ENCODE results near the gene P2RY8. TPM values are rescaled to one million over a fixed set of nuclear protein-coding genes. Genes with fewer than 3 reads are reported as not detected.
A peak's percentile ranks its signal among the peaks of the same experiment; 100 is the strongest.

Gene P2RY8
- total and polyA plus RNA-seq, 10 of the 15 experiments (the other 5 are each of a cell fraction or from before 2014, with no cell fraction given): 2.0 to 64.4 (median 36.5) TPM

DNA sequence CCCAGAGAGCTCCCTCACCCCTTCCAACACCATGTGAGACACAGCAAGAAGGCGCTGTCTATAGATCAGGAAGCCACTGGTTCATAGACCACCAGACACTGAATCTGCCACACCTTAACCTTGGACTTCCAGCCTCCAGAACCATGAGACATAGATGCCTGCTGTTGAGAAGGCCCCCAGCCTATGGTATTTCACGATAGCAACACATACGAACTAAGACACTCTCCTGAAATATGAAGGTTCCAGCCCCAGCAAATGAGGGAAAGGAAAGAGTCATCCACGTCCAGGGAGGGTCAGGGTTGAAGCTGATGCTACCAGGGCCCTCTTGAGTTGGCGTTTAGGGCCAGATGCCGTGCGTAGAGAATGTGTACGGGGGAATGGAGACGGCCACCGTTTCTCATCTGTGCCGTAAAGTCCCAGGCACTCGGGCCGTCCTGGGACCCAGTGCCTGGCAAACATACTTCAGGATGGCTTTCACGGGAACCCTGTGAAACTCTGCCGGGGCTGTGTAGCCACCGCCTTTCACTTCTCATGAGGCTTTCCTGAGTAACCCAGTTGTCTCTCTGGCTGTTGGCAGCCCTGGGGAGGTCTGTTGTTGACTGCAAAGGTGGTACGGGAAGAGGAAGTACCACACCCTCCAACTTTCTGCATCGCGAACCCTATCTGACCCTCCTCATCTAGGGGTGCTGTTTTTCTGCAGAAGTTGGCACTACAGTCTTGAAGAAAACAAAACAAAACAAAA is 17.7 kb upstream of the P2RY8 start:
- intact Hi-C loops (cut with micrococcal nuclease; ENCODE audit: unreplicated experiment): no loop called here
- no peak for FAIRE-seq

DNA sequence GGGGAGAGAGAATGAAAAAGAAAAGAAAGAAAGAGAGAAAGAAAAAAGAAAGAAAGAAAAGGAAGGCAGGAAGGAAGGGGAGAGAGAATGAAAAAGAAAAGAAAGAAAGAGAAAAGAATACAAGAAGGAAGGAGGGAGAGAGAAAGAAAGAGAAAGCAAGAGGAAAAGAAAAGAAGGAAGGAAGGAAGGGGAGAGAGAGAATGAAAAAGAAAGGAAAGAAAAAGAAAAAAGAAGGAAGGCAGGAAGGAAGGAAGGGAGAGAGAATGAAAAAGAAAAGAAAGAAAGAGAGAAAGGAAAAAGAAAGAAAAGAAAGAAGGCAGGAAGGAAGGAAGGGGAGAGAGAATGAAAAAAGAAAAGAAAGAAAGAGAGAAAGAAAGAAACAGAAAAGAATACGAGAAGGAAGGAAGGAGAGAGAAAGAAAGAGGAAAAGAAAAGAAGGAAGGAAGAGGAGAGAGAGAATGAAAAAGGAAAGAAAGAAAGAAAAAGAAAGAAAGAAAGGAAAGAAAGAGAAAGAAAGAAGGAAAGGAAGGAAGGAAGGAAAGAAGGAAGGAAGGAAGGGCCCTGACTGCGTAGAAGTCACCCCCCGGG is 15.1 kb upstream of the P2RY8 start:
- Histone ChIP-seq H3K27ac (ENCODE audit: control insufficient read depth, insufficient read depth) (no peak overlapping the region), H3K4me1 (ENCODE audit: control insufficient read depth, insufficient read depth, low read length) (peaks cover 7% of the 10 kb centered on the region), H3K4me3 (no peak overlapping the region), H3K9ac (ENCODE audit: control insufficient read depth, insufficient read depth, low read length) (no peak overlapping the region), H3K4me2 (ENCODE audit: control insufficient read depth, insufficient read depth) (no peak overlapping the region), H3K36me3 (ENCODE audit: control insufficient read depth in 2 of 2, insufficient read depth in 2 of 2, low read length in 1 of 2) (no peaks in the 10 kb centered on the region), H4K20me1 (ENCODE audit: control insufficient read depth, insufficient read depth) (no peaks in the 10 kb centered on the region), H3K27me3 (replicated peaks in 1 of 2; ENCODE audit: control insufficient read depth in 2 of 2, insufficient read depth in 2 of 2, low read length in 1 of 2) (no peaks in the 10 kb centered on the region), H3K9me3 (replicated peaks; ENCODE audit: control insufficient read depth, insufficient read depth, low read length) (peaks cover 6% of the 10 kb centered on the region; the same call in 1 of the 3 replicates), H2AFZ (ENCODE audit: control insufficient read depth, low read depth, low read length) (no peak overlapping the region), H3K79me2 (ENCODE audit: control insufficient read depth, insufficient read depth, low read length) (no peaks in the 10 kb centered on the region)
- no TSS peak for BruUV-seq (replicated peaks)
- ChIA-PET POLR2A (no interaction called here), SMC1A (ENCODE audit: uncharacterized antibody, unreplicated experiment) (no interaction called here), CTCF (no interaction called here), RAD21 (ENCODE audit: unreplicated experiment) (no interaction called here)
- intact Hi-C loops (cut with micrococcal nuclease; ENCODE audit: unreplicated experiment) (no loop called here), in situ Hi-C loops (cut with MboI) (no loop called here)
- TF ChIP-seq BCL11A (IDR thresholded peaks at IDR 0.05; ENCODE audit: low read depth, low read length) (no peak), CBX5 (IDR thresholded peaks at IDR 0.05; ENCODE audit: low read depth) (no peak)
- WGBS (ENCODE audit: insufficient coverage, insufficient replicate concordance, low lambda C conversion rate, missing lambda C conversion rate): 26% methylated on average over 3 of the region's 3 CpGs
- FAIRE-seq: no peak
- no peak for DNase-seq (ENCODE audit: low read depth, low spot score)
- no peak for ATAC-seq

More for the DNA sequence above, 17.7 kb upstream of the P2RY8 start:
- peak overlapping the region; percentile 37 for H2AFZ ChIP-seq (ENCODE audit: control insufficient read depth, low read depth, low read length)
- ChIA-PET CTCF (no interaction called here), SMC1A (ENCODE audit: uncharacterized antibody, unreplicated experiment) (no interaction called here), RAD21 (ENCODE audit: unreplicated experiment) (no interaction called here), POLR2A (no interaction called here)
- no peak overlapping the region; the same call in 1 of the 2 replicates for H3K9ac ChIP-seq (ENCODE audit: control insufficient read depth, insufficient read depth, low read length)
- H3K9me3 ChIP-seq (replicated peaks; ENCODE audit: control insufficient read depth, insufficient read depth, low read length): peaks cover 3% of the 10 kb centered on the region; the same call in 1 of the 3 replicates
- H3K36me3 ChIP-seq (ENCODE audit: control insufficient read depth in 2 of 2, insufficient read depth in 2 of 2, low read length in 1 of 2): no peaks in the 10 kb centered on the region
- no TSS peak for BruUV-seq (replicated peaks)
- ATAC-seq (peak; percentile 86), DNase-seq (ENCODE audit: low read depth, low spot score) (no peak)
- H3K79me2 ChIP-seq (ENCODE audit: control insufficient read depth, insufficient read depth, low read length): no peaks in the 10 kb centered on the region
- peak overlapping the region; percentile 68 for H3K4me2 ChIP-seq (ENCODE audit: control insufficient read depth, insufficient read depth)
- in situ Hi-C loops (cut with MboI): no loop called here
- peaks cover 7% of the 10 kb centered on the region for H3K4me1 ChIP-seq (ENCODE audit: control insufficient read depth, insufficient read depth, low read length)
- no peaks in the 10 kb centered on the region for H4K20me1 ChIP-seq (ENCODE audit: control insufficient read depth, insufficient read depth)
- TF ChIP-seq SPI1 (IDR thresholded peaks at IDR 0.05; ENCODE audit: borderline replicate concordance, insufficient read depth, low read depth, low read length) (0 out of 2 replicates have a peak, but pooled peaks have one; percentile 20), ZNF622 (IDR thresholded peaks at IDR 0.05) (no peak)
- 6% methylated on average over 19 of the region's 19 CpGs for WGBS (ENCODE audit: insufficient coverage, insufficient replicate concordance, low lambda C conversion rate, missing lambda C conversion rate)
- no peaks in the 10 kb centered on the region for H3K27me3 ChIP-seq (replicated peaks in 1 of 2; ENCODE audit: control insufficient read depth in 2 of 2, insufficient read depth in 2 of 2, low read length in 1 of 2)
- H3K27ac ChIP-seq (ENCODE audit: control insufficient read depth, insufficient read depth): peak overlapping the region; percentile 4; the same call in 1 of the 2 replicates
- peak overlapping the region; percentile 32; the same call in 1 of the 2 replicates for H3K4me3 ChIP-seq
